Psoas muscle (tissue), 8 donors: ENCODE data around the gene EPB41L4A. TPM values are rescaled to one million over a fixed set of nuclear protein-coding genes. Genes with fewer than 3 reads are reported as not detected.

Experiments
- ATAC-seq, 4 donors: fragments of 200-7000 bp; cut with Tn5 transposase; one replicate each; pipeline ENCODE4 v1.9.1; 2020; ENCODE audit warnings: moderate library complexity in 3 of 4, mild to moderate bottlenecking in 2 of 4
- DNase-seq, 2 donors: peaks; one replicate each; pipeline ENCODE4 v3.0.0-alpha.2; 2020
- H3K27ac ChIP-seq: fragments of 200-600 bp; one replicate; pipeline ENCODE4 v1.8.0; 2022
- H3K27me3 ChIP-seq, 3 donors: fragments of 200-600 bp in 1 of 3; one replicate each; pipeline versions ENCODE4 v1.6.1 to v1.8.0; 2013 to 2022; ENCODE audit warnings: low read length in 2 of 3, mild to moderate bottlenecking in 2 of 3, moderate library complexity in 1 of 3; ENCODE audit not compliant: insufficient read depth in 3 of 3
- H3K36me3 ChIP-seq, 2 donors: fragments of 200-600 bp in 1 of 2; one replicate each; pipeline versions ENCODE4 v1.6.1 to v1.8.0; 2013 to 2022; ENCODE audit warnings: low read depth in 1 of 2, mild to moderate bottlenecking in 1 of 2, moderate library complexity in 1 of 2; ENCODE audit not compliant: insufficient read depth in 1 of 2
- H3K4me1 ChIP-seq: fragments of 200-600 bp; one replicate; pipeline ENCODE4 v1.8.0; 2022
- H3K4me3 ChIP-seq: fragments of 200-600 bp; one replicate; pipeline ENCODE4 v1.8.0; 2022; ENCODE audit warnings: mild to moderate bottlenecking
- H3K9me3 ChIP-seq: fragments of 200-600 bp; one replicate; pipeline ENCODE4 v1.8.0; 2022
- CTCF ChIP-seq: fragments of 200-600 bp; IDR thresholded peaks from one replicate; pipeline ENCODE4 v1.8.0; 2022; ENCODE audit warnings: antibody characterized with exemption
- WGBS, 3 donors: extraction: QIAGEN DNeasy Blood & Tissue Kit; methylation state at CpG; one replicate each; pipeline versions ENCODE4 v1.1.6 to v1.1.7; 2013; 5-methylcytosine and 5-hydroxymethylcytosine counted together
- intact Hi-C, 2 donors: fragments of 100-400 bp; cut with DNase I; formaldehyde crosslinking; loops; one replicate each; pipeline versions ENCODE4 v1.11.0 to v1.14.2; 2022
- polyA plus RNA-seq, 3 donors: library from polyadenylated mRNA; stranded (reverse); fragments of 200-250 nt; gene quantifications; one replicate each; pipeline ENCODE4 v1.2.3, GENCODE V29; 2013
- total RNA-seq, 4 donors: library from RNA; stranded (reverse); fragmentation: NEBNext Ultra II Directional in 2 of 4; extraction: Animal tissue kit (Norgen Biotek cat#: 25700) in 2 of 4; gene quantifications; one replicate each; pipeline versions ENCODE4 v1.2.1 to v1.2.4, GENCODE V29; 2021 to 2023
- donor health status: healthy with polysubstance abuse.
- donor health status: DM: no; HTN: no; CAD: no; lungs with moderate emphysema.
- donor health status: Bipolar disorder and iron deficiency.
- donor health status: healthy.
- donor health status: DM: yes; HTN: yes; CAD: no.
- donor health status: DM: no; HTN: no; CAD: no.
- donor health status: DM: no; HTN: no; CAD: no.
- donor health status: DM: yes; HTN: yes; CAD: no.

EPB41L4A gene
- total and polyA plus RNA-seq, 7 donors = 1.0 to 7.2 (median 1.9) TPM

GRCh38 chr5:112196584-112196983 lies 222.5 kb downstream of the EPB41L4A start:
- 37 to 60% (median 38%) methylated on average over 3 of the region's 3 CpGs for WGBS, 3 donors
- Histone ChIP-seq H3K9me3 (no peaks in the 10 kb centered on the region), H3K27me3 (peaks cover 0 to 9% (median 0%) of the 10 kb centered on the region in 3 donors), H3K27ac (no peak overlapping the region), H3K4me1 (no peaks in the 10 kb centered on the region), H3K4me3 (no peak overlapping the region), H3K36me3 (no peaks in the 10 kb centered on the region)
- no peak for ATAC-seq
- intact Hi-C loops = no loop called here
- no peak for DNase-seq
- TF ChIP-seq CTCF = no peak

GRCh38 chr5:112195924-112196323 lies 223.2 kb downstream of the EPB41L4A start:
- H3K4me1 ChIP-seq = no peaks in the 10 kb centered on the region

GRCh38 chr5:112192866-112193265 lies 226.2 kb downstream of the EPB41L4A start:
- no peak for TF ChIP-seq CTCF
- H3K9me3 ChIP-seq = no peaks in the 10 kb centered on the region
- no peak overlapping the region for H3K4me3 ChIP-seq
- 97 to 100% (median 98%) methylated on average over 3 of the region's 3 CpGs for WGBS, 3 donors
- H3K27me3 ChIP-seq = no peaks in the 10 kb centered on the region
- intact Hi-C loops = no loop called here
- DNase-seq (no peak), ATAC-seq (no peak)
- no peak overlapping the region for H3K27ac ChIP-seq
- no peaks in the 10 kb centered on the region for H3K4me1 ChIP-seq
- no peaks in the 10 kb centered on the region for H3K36me3 ChIP-seq

More at GRCh38 chr5:112195924-112196323, 223.2 kb downstream of the EPB41L4A start:
- H3K9me3 ChIP-seq = no peaks in the 10 kb centered on the region
- H3K4me3 ChIP-seq = no peak overlapping the region
- no peak for DNase-seq
- no peak for ATAC-seq
- intact Hi-C loops = no loop called here
- no peak for TF ChIP-seq CTCF
- no peak overlapping the region for H3K27ac ChIP-seq
- no peaks in the 10 kb centered on the region for H3K36me3 ChIP-seq
- H3K27me3 ChIP-seq = peaks cover 0 to 9% (median 0%) of the 10 kb centered on the region in 3 donors
- WGBS, 3 donors = 92 to 96% (median 93%) methylated on average over 4 of the region's 4 CpGs

- Histone ChIP-seq H3K9me3 (no peaks in the 10 kb centered on the region), H3K27me3 (no peaks in the 10 kb centered on the region), H3K4me3 (no peak overlapping the region), H3K4me1 (no peaks in the 10 kb centered on the region), H3K27ac (no peak overlapping the region), H3K36me3 (no peaks in the 10 kb centered on the region)
- no peak for DNase-seq
- 93 to 94% (median 93%) methylated on average over 4 of the region's 4 CpGs for WGBS, 3 donors
- TF ChIP-seq CTCF = no peak
- ATAC-seq = no peak
- intact Hi-C loops = no loop called here
Observed at GRCh38 chr5:112192072-112192471, 227.0 kb downstream of the EPB41L4A start.

- 57 to 74% (median 69%) methylated on average over 4 of the region's 4 CpGs for WGBS, 3 donors
- Histone ChIP-seq H3K27ac (no peak overlapping the region), H3K9me3 (no peaks in the 10 kb centered on the region), H3K4me3 (no peak overlapping the region), H3K36me3 (no peaks in the 10 kb centered on the region), H3K4me1 (no peaks in the 10 kb centered on the region), H3K27me3 (no peaks in the 10 kb centered on the region)
- intact Hi-C loops = no loop called here
- ATAC-seq (no peak), DNase-seq (no peak)
- TF ChIP-seq CTCF = no peak
Observed at GRCh38 chr5:112189391-112189790, 229.7 kb downstream of the EPB41L4A start.
